Spleen (tissue), 7 donors: ENCODE data around the gene CUBN.

Experiments used
- CTCF ChIP-seq, 11 experiments: fragments of 200-600 bp in 7 of 11; fragments of 450-650 bp in 4 of 11; sonication (generic) in 4 of 11; IDR thresholded peaks in 8 of 11; conservative IDR thresholded peaks in 3 of 11; 1 replicate in 7 of 11; 2 replicates in 4 of 11; pipeline versions ENCODE4 v1.4.0 to v1.8.0; 2016 to 2021; ENCODE audit warnings: antibody characterized with exemption in 11 of 11, inconsistent platforms in 4 of 11, mild to moderate bottlenecking in 1 of 11
- POLR2A ChIP-seq, 3 donors: fragments of 450-650 bp; IDR thresholded peaks; one replicate each; pipeline ENCODE4 v1.5.1; 2017; ENCODE audit warnings: antibody characterized with exemption in 3 of 3, mild to moderate bottlenecking in 1 of 3
- POLR2AphosphoS5 ChIP-seq, 3 donors: sonication (generic); formaldehyde crosslinking; IDR thresholded peaks; one replicate each; pipeline ENCODE4 v1.5.1; 2017; ENCODE audit warnings: antibody characterized with exemption in 3 of 3
- donor health status: DM: no; HTN: no; CAD: no; lungs with moderate emphysema.
- donor health status: DM: no; HTN: no; CAD: no.
- donor health status: DM: no; HTN: no; CAD: no.

- TF ChIP-seq CTCF (IDR thresholded peaks at IDR 0.05 in 8 of 11, conservative IDR thresholded peaks at IDR 0.05 in 3 of 11) (no peak), POLR2A (IDR thresholded peaks at IDR 0.05) (no peak), POLR2AphosphoS5 (IDR thresholded peaks at IDR 0.05) (no peak)
These were observed 119.1 kb downstream of the CUBN start for GRCh38 chr10:17010363-17011145.
